Measurements from ENCODE around the gene SPOCK2. TPM values are rescaled to one million over a fixed set of nuclear protein-coding genes. Genes with fewer than 3 reads are reported as not detected.

The SPOCK2 gene
- total RNA-seq, 4 donors from 2014 or later = 8.3 to 24.6 (median 16.2) TPM

DNA sequence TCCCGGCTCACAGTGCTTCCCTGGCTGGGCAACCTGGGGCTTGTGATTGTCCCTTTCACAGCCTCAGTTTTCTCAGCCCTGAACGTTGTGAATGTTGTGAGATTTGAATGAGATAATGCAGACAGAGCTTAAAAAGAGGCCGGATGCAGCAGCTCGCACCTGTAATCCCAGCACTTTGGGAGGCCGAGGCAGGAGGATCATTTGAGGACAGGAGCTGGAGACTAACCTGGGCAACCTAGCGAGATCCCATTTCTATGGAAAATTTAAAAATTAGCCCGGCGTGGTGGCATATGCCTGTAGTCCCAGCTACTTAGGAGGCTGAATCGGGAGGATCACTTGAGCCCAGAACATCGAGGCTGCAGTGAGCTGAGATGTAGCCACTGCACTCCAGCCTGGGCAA lies 56.6 kb downstream of the SPOCK2 start:
- ATAC-seq (ENCODE audit: low FRiP score) = no peak
- TF ChIP-seq, protein P1, sequence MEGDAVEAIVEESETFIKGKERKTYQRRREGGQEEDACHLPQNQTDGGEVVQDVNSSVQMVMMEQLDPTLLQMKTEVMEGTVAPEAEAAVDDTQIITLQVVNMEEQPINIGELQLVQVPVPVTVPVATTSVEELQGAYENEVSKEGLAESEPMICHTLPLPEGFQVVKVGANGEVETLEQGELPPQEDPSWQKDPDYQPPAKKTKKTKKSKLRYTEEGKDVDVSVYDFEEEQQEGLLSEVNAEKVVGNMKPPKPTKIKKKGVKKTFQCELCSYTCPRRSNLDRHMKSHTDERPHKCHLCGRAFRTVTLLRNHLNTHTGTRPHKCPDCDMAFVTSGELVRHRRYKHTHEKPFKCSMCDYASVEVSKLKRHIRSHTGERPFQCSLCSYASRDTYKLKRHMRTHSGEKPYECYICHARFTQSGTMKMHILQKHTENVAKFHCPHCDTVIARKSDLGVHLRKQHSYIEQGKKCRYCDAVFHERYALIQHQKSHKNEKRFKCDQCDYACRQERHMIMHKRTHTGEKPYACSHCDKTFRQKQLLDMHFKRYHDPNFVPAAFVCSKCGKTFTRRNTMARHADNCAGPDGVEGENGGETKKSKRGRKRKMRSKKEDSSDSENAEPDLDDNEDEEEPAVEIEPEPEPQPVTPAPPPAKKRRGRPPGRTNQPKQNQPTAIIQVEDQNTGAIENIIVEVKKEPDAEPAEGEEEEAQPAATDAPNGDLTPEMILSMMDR (IDR thresholded peaks at IDR 0.05) = no peak
- no peak for DNase-seq (ENCODE audit: low spot score)

DNA sequence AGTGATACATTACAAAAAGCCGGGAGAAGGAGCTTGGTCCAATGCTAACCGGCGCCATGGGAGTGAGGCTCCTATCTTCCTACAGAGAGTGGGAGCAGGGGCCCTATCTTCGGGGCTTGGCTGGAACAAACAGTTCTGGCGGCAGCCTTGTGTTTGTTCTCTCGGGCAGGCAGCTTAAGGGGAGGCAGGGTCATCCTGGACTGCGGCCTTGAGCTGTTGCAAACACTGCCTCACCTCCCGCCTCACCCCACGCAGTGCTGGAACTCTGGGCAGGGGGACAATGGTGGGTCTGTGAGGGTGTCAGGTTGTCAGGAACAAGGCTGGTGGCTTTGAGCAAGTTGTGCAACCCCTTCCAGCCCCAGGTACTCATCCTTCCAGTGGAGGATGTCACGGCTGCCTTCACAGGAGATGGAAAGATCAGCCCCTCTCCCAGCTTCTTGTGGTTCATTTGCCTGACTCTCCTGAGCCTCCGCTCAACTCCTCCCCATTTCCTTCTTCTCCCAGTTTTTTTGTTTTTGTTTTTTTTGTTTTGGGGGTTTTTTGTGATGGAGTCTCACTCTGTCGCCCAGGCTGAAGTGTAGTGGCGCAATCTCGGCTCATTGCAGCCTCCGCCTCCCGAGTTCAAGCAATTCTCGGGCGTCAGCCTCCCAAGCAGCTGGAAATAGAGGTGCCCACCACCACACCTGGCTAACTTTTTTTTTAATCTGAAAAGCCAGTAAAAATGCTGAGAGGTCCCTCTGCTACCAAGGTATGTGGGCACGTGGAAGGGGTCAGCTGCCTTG lies 57.4 kb downstream of the SPOCK2 start:
- TF ChIP-seq, protein P1 (IDR thresholded peaks at IDR 0.05) = no peak
- DNase-seq (ENCODE audit: low spot score) = no peak
- ATAC-seq (ENCODE audit: low FRiP score) = peak; percentile 73

DNA sequence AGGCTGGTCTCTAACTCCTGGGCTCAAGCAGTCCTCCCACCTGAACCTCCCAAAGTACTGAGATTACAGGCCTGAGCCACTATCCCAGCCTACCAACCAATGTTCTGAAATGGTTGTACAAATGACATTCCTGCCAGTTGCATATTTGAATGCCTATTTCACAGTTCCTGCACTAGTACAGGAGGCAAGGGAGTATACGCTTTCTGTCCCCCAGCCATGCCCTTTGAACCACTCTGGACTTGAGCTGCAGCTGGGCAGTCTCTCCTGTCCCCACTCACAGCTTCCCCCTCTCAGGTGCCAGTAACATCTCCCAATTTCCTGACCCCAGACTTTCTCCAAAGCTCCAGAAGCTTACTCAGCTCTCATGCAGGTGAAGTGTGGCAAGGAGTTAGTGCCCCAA lies 58.9 kb downstream of the SPOCK2 start:
- TF ChIP-seq, protein P1 (IDR thresholded peaks at IDR 0.05) = no peak
- DNase-seq (ENCODE audit: low spot score) (no peak), ATAC-seq (ENCODE audit: low FRiP score) (no peak)

DNA sequence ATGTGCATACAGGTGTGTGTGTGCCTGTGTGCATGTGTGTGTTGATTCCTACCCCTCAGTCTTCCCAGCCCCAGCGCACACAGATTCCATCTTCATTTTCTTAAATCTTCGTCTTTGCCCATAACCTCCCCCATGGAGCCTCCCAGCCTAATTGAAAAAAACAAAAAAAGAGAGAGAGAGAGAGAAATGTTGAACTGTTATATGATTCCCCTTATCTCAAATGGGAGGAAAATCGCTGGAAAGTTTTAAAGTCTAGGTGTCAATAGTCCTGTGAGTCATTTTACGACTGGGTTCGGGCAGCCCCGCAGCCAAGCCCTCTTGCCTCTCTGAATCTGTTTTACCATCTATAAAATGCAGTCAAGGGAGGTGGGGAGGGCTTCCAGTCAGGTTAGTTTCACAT lies 60.9 kb downstream of the SPOCK2 start:
- ATAC-seq (ENCODE audit: low FRiP score) (peak; percentile 68), DNase-seq (ENCODE audit: low spot score) (no peak)
- TF ChIP-seq, protein P1 (IDR thresholded peaks at IDR 0.05) = no peak

DNA sequence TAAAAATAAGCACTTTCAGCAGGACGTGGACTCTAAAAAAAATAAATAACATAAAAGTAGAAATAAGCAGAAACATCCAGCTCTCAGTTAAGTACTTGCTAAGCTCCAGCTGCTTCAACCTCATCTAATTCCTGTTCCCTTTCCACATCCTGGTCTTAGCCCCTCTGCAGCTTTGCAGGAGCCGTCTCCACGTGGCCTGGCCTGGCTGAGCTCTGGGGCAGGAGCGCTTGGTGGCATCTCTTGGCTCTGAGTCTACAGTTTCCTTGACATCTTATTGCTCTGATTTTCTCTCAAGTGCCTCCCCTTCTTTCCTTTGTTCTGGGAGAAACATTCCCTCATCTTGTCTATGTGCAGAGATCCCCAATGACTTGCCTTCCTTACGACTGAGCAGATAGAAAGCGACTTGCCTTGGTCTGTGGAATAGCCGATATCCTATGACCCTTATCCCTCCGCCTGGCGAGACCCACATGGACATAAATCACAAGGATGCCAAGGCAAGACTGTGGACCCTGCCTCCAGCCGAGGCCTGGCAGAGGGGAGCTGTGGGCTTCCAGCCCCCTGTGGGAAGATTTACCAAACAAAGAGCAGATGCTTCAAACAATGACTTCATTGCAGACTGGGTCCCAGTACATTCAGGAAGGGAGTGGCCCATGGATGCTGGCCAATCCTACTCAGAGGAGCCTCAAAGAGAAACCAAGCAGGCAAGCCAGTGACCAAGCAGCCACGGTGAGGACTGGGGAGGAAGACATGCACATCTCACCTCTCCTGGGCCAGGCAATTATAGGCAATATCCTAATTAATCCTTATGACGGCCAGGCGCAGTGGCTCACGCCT lies 61.9 kb downstream of the SPOCK2 start:
- TF ChIP-seq, protein P1 (IDR thresholded peaks at IDR 0.05) = no peak
- no peak for ATAC-seq (ENCODE audit: low FRiP score)
- DNase-seq (ENCODE audit: low spot score) = no peak

DNA sequence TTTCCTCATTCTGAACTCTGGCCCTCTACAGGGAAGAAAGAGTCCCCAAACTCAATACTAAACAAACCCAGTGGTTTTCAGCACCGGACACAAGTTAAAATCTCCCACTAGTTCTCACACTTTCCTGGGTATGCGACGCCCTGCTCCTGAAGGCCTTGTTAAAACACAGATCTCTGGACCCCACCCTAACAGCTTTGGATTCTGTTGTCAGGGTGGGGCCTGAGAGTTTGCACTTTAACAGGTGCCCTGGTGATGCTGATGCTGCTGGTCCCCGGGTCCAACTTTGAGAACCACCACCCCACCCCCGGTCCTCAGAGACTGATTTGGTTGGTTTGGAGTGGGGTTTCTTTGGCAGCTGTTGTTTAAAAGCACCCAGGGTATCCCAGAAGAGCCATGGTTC lies 62.5 kb downstream of the SPOCK2 start:
- TF ChIP-seq, protein P1 (IDR thresholded peaks at IDR 0.05) = no peak
- ATAC-seq (ENCODE audit: low FRiP score) (no peak), DNase-seq (ENCODE audit: low spot score) (no peak)
